ENCODE measurements around the gene C3orf52. TPM values are rescaled to one million over a fixed set of nuclear protein-coding genes. Genes with fewer than 3 reads are reported as not detected.
A peak's percentile ranks its signal among the peaks of the same experiment; 100 is the strongest.

Gene C3orf52
- total and polyA plus RNA-seq, 7 donors: 0.62 to 5.9 (median 1.9) TPM

DNA sequence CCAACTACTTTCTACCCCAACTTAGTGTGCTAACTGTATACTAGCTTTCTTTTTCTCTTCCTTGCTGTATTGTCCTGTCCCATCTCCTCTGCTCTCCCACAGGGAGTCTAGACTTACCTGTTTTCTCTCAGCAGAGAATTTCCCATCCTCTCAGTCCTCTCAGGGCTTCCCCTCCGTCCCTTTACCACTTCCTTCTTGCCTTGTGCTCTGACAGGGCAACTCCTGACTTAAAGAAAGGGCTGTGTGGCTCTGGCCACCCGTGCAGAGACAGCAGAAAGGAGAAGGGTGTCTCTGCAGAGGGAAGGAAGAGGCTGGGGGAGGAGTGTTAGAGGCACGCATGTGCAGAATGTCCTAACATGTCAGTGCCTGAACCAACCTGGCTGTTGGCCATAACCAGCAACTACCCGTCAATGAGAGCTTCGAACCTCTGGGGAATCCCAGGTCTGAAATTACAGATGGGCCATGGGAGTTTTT, 46.8 kb downstream of the C3orf52 start, which contains the start of gene GCSAM:
TSS of gene GCSAM (minus strand) at position 274 of the 474 bp plus-strand sequence. CDS start at position 146, 128 bp downstream.
- Histone ChIP-seq H3K4me1 (peaks cover 4% of the 10 kb centered on the region), H3K36me3 (ENCODE audit: insufficient read depth in 1 of 2, low read depth in 1 of 2) (no peaks in the 10 kb centered on the region), H3K27me3 (ENCODE audit: insufficient read depth in 3 of 3, low read length in 2 of 3) (no peaks in the 10 kb centered on the region), H3K4me3 (no peak within 1 kb of the TSS), H3K9me3 (no peaks in the 10 kb centered on the region), H3K27ac (no peak within 1 kb of the TSS)
- ATAC-seq (peak in 3 of 4 donors; percentile 27 to 50 (median 40)), DNase-seq (peak; percentile 31 to 61)
- intact Hi-C loops (cut with DNase I): no loop called here
- TF ChIP-seq, protein P1, sequence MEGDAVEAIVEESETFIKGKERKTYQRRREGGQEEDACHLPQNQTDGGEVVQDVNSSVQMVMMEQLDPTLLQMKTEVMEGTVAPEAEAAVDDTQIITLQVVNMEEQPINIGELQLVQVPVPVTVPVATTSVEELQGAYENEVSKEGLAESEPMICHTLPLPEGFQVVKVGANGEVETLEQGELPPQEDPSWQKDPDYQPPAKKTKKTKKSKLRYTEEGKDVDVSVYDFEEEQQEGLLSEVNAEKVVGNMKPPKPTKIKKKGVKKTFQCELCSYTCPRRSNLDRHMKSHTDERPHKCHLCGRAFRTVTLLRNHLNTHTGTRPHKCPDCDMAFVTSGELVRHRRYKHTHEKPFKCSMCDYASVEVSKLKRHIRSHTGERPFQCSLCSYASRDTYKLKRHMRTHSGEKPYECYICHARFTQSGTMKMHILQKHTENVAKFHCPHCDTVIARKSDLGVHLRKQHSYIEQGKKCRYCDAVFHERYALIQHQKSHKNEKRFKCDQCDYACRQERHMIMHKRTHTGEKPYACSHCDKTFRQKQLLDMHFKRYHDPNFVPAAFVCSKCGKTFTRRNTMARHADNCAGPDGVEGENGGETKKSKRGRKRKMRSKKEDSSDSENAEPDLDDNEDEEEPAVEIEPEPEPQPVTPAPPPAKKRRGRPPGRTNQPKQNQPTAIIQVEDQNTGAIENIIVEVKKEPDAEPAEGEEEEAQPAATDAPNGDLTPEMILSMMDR (IDR thresholded peaks at IDR 0.05): no peak
- WGBS, 3 donors: 33 to 38% (median 38%) methylated on average over 5 of the region's 5 CpGs

DNA sequence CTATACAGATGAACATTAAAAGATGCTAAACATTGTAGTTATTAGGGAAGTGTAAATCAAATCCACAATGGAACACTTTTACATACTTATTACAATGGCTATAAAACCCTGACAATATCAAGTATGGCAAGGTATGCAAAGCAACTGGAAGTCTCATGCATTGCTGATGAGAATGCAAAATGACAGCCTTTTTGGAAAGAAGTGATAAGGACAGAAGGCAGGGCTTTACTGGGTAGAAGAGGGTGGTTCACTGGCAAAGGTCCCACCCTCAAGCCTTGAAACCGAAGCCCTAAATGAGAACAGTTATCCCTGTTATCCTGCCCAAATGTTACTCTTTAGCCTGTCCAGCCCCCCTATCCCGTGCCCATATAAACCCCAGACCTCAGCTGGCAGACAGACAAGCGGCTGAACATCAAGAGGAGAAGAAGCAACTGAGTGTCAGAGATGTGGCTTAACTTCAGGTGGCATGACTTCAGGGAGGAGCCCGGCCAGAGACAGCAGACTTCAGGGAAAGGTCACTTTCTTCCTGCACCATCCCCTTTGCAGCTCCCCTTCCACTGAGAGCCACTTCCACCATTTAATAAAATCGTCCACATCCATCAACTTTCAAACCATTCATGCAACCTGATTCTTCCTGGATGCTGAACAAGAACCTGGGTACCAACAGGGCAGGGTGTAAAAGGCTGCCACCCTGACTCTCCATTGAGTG, 47.6 kb downstream of the C3orf52 start:
- Histone ChIP-seq H3K36me3 (ENCODE audit: insufficient read depth in 1 of 2, low read depth in 1 of 2) (no peaks in the 10 kb centered on the region), H3K9me3 (no peaks in the 10 kb centered on the region), H3K4me3 (no peak overlapping the region), H3K27me3 (ENCODE audit: insufficient read depth in 3 of 3, low read length in 2 of 3) (no peaks in the 10 kb centered on the region), H3K27ac (no peak overlapping the region), H3K4me1 (peaks cover 4% of the 10 kb centered on the region)
- DNase-seq (no peak), ATAC-seq (no peak)
- 67 to 69% (median 67%) methylated on average over 5 of the region's 5 CpGs for WGBS, 3 donors
- TF ChIP-seq, protein P1 (IDR thresholded peaks at IDR 0.05): no peak
- intact Hi-C loops (cut with DNase I): no loop called here

DNA sequence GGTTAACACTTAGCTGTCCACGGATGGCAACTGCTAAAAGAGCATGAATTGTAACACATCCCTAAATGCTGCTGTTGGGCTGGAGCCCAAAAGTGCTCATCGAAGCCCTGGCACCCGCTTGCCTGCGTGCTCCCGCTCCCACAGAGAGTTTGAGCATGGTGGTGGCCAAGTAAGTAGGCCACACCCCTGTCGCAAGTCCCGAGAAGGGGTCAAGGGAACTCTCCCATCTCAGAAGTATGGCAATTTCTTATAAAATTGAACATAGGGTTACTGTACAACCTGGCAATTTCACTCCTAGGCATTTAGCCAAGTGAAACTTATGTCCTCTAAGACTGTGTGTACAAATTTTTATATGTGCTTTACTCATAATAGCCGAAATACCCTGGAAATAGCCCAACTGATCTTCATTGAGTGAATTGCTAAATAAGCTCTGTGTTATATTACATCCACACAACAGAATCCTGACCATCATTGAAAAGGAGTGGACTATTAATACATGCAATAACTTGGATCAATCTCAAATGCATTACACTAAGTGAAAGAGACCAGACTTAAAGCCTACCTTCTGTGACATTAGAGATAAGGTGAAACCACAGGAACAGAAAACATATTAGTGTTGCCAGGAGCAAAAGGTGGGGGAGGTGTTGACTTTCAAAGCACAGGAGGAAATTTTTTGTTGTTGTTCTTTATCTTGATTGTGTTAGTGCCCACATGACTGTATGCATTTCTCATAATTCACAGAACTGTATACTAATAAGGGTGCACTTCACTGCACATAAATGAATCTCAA, 48.3 kb downstream of the C3orf52 start:
- no peaks in the 10 kb centered on the region for H3K36me3 ChIP-seq (ENCODE audit: insufficient read depth in 1 of 2, low read depth in 1 of 2)
- no peaks in the 10 kb centered on the region for H3K9me3 ChIP-seq
- H3K27me3 ChIP-seq (ENCODE audit: insufficient read depth in 3 of 3, low read length in 2 of 3): no peaks in the 10 kb centered on the region
- TF ChIP-seq, protein P1 (IDR thresholded peaks at IDR 0.05): no peak
- ATAC-seq (no peak), DNase-seq (no peak)
- intact Hi-C loops (cut with DNase I): loop anchor here (5.0 kb wide), 1 partner anchor 398 kb away; no protein-coding TSS in a partner anchor
- H3K27ac ChIP-seq: no peak overlapping the region
- H3K4me3 ChIP-seq: no peak overlapping the region
- 60 to 71% (median 67%) methylated on average over 8 of the region's 8 CpGs for WGBS, 3 donors
- H3K4me1 ChIP-seq: peaks cover 4% of the 10 kb centered on the region

DNA sequence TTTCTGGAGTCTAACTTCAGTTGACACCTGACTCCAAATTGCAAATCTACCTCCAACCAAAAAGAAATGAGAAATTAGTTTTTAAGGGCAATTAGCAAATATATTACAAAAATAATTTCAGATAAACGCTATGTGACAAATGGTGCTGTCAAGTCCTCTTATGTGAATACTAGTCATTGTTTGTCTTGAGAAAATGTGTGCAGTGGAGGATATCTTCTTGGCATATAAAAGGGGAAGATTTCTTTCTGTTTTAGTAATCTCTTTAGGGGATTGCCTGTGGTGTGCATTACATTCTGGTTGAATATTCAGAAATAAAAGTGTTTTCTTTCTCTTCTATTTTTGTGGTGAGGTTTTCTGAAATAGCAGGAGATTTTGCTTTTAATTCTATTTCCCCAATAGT, 49.9 kb downstream of the C3orf52 start:
- no peak overlapping the region for H3K4me3 ChIP-seq
- H3K27ac ChIP-seq: no peak overlapping the region
- H3K27me3 ChIP-seq (ENCODE audit: insufficient read depth in 3 of 3, low read length in 2 of 3): no peaks in the 10 kb centered on the region
- no peaks in the 10 kb centered on the region for H3K9me3 ChIP-seq
- TF ChIP-seq, protein P1 (IDR thresholded peaks at IDR 0.05): no peak
- DNase-seq: no peak
- H3K36me3 ChIP-seq (ENCODE audit: insufficient read depth in 1 of 2, low read depth in 1 of 2): no peaks in the 10 kb centered on the region
- intact Hi-C loops (cut with DNase I): loop anchor here (5.0 kb wide), 1 partner anchor 396 kb away; no protein-coding TSS in a partner anchor
- peaks cover 4% of the 10 kb centered on the region for H3K4me1 ChIP-seq
- no peak for ATAC-seq
- WGBS, 3 donors: 37 to 59% (median 44%) methylated on average over 1 of the region's 1 CpG

Measured in psoas muscle (tissue), 8 donors.